Measurements from ENCODE around the gene TGFB2.

DNA sequence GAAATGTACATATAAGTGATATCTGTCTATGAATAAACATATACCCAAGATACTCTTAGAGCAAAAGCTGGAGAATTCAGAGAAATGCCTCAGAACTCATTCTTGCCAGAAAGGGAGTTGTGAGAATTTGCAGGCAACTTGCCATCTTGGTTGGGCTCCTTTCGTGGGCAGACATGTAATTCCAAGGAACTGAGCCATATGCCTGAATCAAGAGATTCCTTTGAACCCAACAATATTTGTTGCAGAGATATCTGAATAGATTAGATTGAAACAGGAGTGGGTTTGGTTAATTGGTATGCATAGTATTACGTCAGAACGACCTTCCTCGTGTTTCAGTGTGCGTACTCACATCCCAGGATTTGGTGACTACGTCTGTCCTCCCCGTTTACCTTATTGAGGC is 67.0 kb downstream of the TGFB2 start:
- TF ChIP-seq, protein P1, sequence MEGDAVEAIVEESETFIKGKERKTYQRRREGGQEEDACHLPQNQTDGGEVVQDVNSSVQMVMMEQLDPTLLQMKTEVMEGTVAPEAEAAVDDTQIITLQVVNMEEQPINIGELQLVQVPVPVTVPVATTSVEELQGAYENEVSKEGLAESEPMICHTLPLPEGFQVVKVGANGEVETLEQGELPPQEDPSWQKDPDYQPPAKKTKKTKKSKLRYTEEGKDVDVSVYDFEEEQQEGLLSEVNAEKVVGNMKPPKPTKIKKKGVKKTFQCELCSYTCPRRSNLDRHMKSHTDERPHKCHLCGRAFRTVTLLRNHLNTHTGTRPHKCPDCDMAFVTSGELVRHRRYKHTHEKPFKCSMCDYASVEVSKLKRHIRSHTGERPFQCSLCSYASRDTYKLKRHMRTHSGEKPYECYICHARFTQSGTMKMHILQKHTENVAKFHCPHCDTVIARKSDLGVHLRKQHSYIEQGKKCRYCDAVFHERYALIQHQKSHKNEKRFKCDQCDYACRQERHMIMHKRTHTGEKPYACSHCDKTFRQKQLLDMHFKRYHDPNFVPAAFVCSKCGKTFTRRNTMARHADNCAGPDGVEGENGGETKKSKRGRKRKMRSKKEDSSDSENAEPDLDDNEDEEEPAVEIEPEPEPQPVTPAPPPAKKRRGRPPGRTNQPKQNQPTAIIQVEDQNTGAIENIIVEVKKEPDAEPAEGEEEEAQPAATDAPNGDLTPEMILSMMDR (IDR thresholded peaks at IDR 0.05; ENCODE audit: poor library complexity), result no peak
- TF ChIP-seq EZH2 (IDR thresholded peaks at IDR 0.05; ENCODE audit: borderline replicate concordance), result no peak
